HepG2 (cell line): ENCODE data around the gene GGACT. TPM values are rescaled to one million over a fixed set of nuclear protein-coding genes. Genes with fewer than 3 reads are reported as not detected.

Experiments
- ARNTL ChIP-seq: sonication (generic); formaldehyde crosslinking; IDR thresholded peaks from 2 replicates; pipeline ENCODE4 v1.4.0; 2020; ENCODE audit warnings: mild to moderate bottlenecking, missing genetic modification reagents
- CBX1 ChIP-seq: IDR thresholded peaks from one replicate; pipeline ENCODE4 v1.6.1; 2016; ENCODE audit warnings: antibody characterized with exemption, low read depth
- CBX5 ChIP-seq: sonication (generic); formaldehyde crosslinking; IDR thresholded peaks from 2 replicates; pipeline ENCODE4 v1.4.0; 2020; ENCODE audit warnings: missing genetic modification reagents, borderline replicate concordance
- GPBP1L1 ChIP-seq: sonication (generic); formaldehyde crosslinking; IDR thresholded peaks from 2 replicates; pipeline ENCODE4 v1.5.0; 2020; ENCODE audit warnings: mild to moderate bottlenecking, missing genetic modification reagents
- GPN1 ChIP-seq: sonication (generic); formaldehyde crosslinking; IDR thresholded peaks from 2 replicates; pipeline ENCODE4 v1.5.1; 2020; ENCODE audit warnings: missing genetic modification reagents, borderline replicate concordance
- HCFC1 ChIP-seq: fragments of 150-350 bp; IDR thresholded peaks from 2 replicates; pipeline ENCODE4 v1.6.1; 2014; ENCODE audit warnings: low read depth, low read length
- IRF1 ChIP-seq: sonication (generic); formaldehyde crosslinking; IDR thresholded peaks from 2 replicates; pipeline ENCODE4 v1.4.0; 2020; ENCODE audit warnings: low read depth, mild to moderate bottlenecking, missing genetic modification reagents
- NCOA2 ChIP-seq: sonication (generic); formaldehyde crosslinking; IDR thresholded peaks from 2 replicates; pipeline ENCODE4 v1.8.0; 2022; ENCODE audit warnings: inconsistent platforms
- PAWR ChIP-seq: sonication (generic); formaldehyde crosslinking; IDR thresholded peaks from 2 replicates; pipeline ENCODE4 v1.4.0; 2020; ENCODE audit warnings: missing genetic modification reagents, mild to moderate bottlenecking, borderline replicate concordance
- PAXIP1 ChIP-seq: sonication (generic); formaldehyde crosslinking; conservative IDR thresholded peaks from 2 replicates; pipeline ENCODE4 v1.4.0; 2020; ENCODE audit warnings: mild to moderate bottlenecking, missing genetic modification reagents, moderate library complexity
- STAT6 ChIP-seq: sonication (generic); formaldehyde crosslinking; IDR thresholded peaks from 2 replicates; pipeline ENCODE4 v1.4.0; 2020; ENCODE audit warnings: missing genetic modification reagents, mild to moderate bottlenecking, borderline replicate concordance
- ZC3H4 ChIP-seq: sonication (generic); formaldehyde crosslinking; IDR thresholded peaks from 2 replicates; pipeline ENCODE4 v1.4.0; 2020; ENCODE audit warnings: missing genetic modification reagents, borderline replicate concordance
- ZEB1 ChIP-seq: IDR thresholded peaks from 2 replicates; pipeline ENCODE4 v1.6.1; 2012; ENCODE audit warnings: mild to moderate bottlenecking, low read depth, inconsistent platforms; ENCODE audit not compliant: insufficient replicate concordance
- ZNF121 ChIP-seq: sonication (generic); formaldehyde crosslinking; IDR thresholded peaks from 2 replicates; pipeline ENCODE4 v1.5.0; 2020; ENCODE audit warnings: mild to moderate bottlenecking, missing genetic modification reagents
- ZNF710 ChIP-seq: sonication (generic); formaldehyde crosslinking; IDR thresholded peaks from 2 replicates; pipeline ENCODE4 v1.5.0; 2020; ENCODE audit warnings: mild to moderate bottlenecking, missing genetic modification reagents, borderline replicate concordance
- ZNF713 ChIP-seq: sonication (generic); formaldehyde crosslinking; IDR thresholded peaks from 2 replicates; pipeline ENCODE4 v1.4.0; 2020; ENCODE audit warnings: mild to moderate bottlenecking, missing genetic modification reagents
- ZXDC ChIP-seq: sonication (generic); formaldehyde crosslinking; IDR thresholded peaks from 2 replicates; pipeline ENCODE4 v1.5.0; 2020; ENCODE audit warnings: mild to moderate bottlenecking, missing genetic modification reagents
- polyA plus RNA-seq, 8 experiments: library from polyadenylated mRNA; depleted of rRNA in 3 of 8; stranded (reverse) in 7 of 8; unstranded in 1 of 8; fragments of >200 nt; fragmentation: Illumina TruSeq in 4 of 8; extraction: Trizol in 4 of 8; gene quantifications; 2 replicates each; pipeline versions ENCODE4 v1.2.1 to v1.2.3, GENCODE V29; 2011 to 2016; ENCODE audit warnings: low read depth in 4 of 8, missing spikeins in 1 of 8, mixed read lengths in 1 of 8; ENCODE audit not compliant: insufficient read depth in 1 of 8
- total RNA-seq, 5 experiments: library from RNA; depleted of rRNA; stranded (reverse); fragments of >200 nt; fragmentation: Illumina TruSeq; extraction: Trizol; gene quantifications; 2 replicates each; pipeline ENCODE4 v1.2.3, GENCODE V29; 2016; ENCODE audit warnings: low read depth in 1 of 5

GGACT gene
- total and polyA plus RNA-seq, 2 of the 13 experiments (the other 11 are each of a cell fraction or from before 2014, with no cell fraction given) = 1.7 to 1.9 TPM

GRCh38 chr13:100517135-100517534 is 71.5 kb downstream of the GGACT start (continued):
- TF ChIP-seq ZNF710 (CRISPR knock-in tag) (no peak), ZNF713 (CRISPR knock-in tag) (no peak), CBX5 (CRISPR knock-in tag) (no peak), NCOA2 (CRISPR knock-in tag) (peak; percentile 27; the same call in 1 of the 2 replicates), PAWR (CRISPR knock-in tag) (no peak), ZC3H4 (CRISPR knock-in tag) (no peak), HCFC1 (no peak), GPN1 (CRISPR knock-in tag) (no peak), ZNF121 (no peak), ZXDC (CRISPR knock-in tag) (no peak), ARNTL (CRISPR knock-in tag) (no peak), PAXIP1 (CRISPR knock-in tag) (peak; percentile 80), IRF1 (CRISPR knock-in tag) (no peak), GPBP1L1 (no peak), CBX1 (no peak), ZEB1 (no peak), STAT6 (no peak)
